ENCODE data around the gene CNGA2. TPM values are rescaled to one million over a fixed set of nuclear protein-coding genes. Genes with fewer than 3 reads are reported as not detected.

CNGA2 gene
- total RNA-seq, 1 donor from 2014 or later, result not detected

DNA sequence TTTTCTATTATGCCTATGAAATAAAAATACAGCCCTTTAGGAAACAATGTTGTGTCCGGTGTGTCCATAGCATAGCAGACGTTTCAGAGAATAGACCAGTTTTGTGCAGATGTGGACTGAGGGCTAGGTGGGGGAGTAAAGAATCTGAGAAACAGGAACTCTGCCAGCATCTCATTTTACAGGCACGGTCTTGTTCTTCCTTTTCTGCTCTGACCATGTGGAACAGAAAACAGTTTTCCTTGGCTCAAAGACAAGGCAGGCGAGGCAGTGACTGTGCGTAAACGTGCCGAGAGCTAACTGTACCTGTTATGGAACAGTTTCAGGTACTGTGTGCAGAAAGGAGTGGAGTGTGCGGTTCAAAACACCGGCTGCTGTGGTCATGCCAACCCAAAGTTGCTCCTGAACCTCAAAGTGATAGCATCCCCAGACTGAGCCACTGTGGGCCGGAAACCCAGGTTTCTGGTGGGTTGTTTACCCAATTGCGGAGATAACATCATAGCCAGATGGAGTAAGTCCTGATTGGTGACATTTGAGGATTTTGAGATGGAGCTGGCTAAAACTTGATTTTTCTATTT is 20.2 kb downstream of the CNGA2 start:
- Histone ChIP-seq H3K27ac (no peak overlapping the region), H3K9me3 (no peaks in the 10 kb centered on the region), H3K36me3 (no peaks in the 10 kb centered on the region), H3K27me3 (no peaks in the 10 kb centered on the region), H3K4me1 (peaks cover 9% of the 10 kb centered on the region), H3K4me3 (no peak overlapping the region)
- TF ChIP-seq, protein P1, sequence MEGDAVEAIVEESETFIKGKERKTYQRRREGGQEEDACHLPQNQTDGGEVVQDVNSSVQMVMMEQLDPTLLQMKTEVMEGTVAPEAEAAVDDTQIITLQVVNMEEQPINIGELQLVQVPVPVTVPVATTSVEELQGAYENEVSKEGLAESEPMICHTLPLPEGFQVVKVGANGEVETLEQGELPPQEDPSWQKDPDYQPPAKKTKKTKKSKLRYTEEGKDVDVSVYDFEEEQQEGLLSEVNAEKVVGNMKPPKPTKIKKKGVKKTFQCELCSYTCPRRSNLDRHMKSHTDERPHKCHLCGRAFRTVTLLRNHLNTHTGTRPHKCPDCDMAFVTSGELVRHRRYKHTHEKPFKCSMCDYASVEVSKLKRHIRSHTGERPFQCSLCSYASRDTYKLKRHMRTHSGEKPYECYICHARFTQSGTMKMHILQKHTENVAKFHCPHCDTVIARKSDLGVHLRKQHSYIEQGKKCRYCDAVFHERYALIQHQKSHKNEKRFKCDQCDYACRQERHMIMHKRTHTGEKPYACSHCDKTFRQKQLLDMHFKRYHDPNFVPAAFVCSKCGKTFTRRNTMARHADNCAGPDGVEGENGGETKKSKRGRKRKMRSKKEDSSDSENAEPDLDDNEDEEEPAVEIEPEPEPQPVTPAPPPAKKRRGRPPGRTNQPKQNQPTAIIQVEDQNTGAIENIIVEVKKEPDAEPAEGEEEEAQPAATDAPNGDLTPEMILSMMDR (IDR thresholded peaks at IDR 0.05), result no peak
- TF ChIP-seq POLR2AphosphoS5 (IDR thresholded peaks at IDR 0.05; ENCODE audit: insufficient read depth in 1 of 2, low read depth in 1 of 2) (no peak), POLR2A (IDR thresholded peaks at IDR 0.05) (no peak)
- intact Hi-C loops (cut with DNase I), result loop anchor here (5.0 kb wide), 1 partner anchor 878 kb away; no protein-coding TSS in a partner anchor
- no peak for DNase-seq (ENCODE audit: extremely low spot score in 2 of 2)

DNA sequence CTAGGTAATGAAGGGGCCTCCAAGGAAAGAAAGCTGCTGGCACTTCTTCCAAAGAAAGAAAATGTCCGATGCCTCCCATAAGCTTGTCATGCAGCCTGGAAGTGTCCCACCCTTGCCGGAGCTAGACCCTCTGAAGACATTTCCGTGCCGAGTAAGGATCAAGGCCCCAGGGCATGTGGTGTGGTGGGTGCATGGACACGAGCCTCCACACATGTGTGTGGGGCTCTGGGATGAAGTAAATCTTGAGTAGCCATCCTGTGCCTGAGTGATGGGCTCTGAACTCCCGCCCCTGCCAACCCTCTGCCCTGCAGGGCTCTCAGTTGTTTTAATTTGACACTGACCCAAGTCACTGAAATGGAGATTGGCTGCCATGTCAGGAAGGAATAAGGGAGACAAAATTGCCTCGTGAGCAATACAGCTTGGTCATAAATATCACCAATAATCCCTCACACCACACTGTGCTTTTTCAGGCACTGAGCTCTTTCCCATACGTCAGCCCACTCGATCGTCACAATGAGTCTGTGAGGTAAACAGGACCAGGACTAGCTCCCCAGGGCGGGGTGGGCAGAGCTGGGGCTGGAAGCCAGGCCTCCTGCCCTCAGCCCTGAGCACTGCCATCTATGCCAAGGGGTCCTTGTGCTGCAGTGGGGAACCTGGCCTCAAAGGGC is 24.6 kb downstream of the CNGA2 start:
- Histone ChIP-seq H3K27ac (no peak overlapping the region), H3K36me3 (no peaks in the 10 kb centered on the region), H3K9me3 (no peaks in the 10 kb centered on the region), H3K27me3 (no peaks in the 10 kb centered on the region), H3K4me1 (peaks cover 2% of the 10 kb centered on the region), H3K4me3 (no peak overlapping the region)
- TF ChIP-seq POLR2AphosphoS5 (IDR thresholded peaks at IDR 0.05; ENCODE audit: insufficient read depth in 1 of 2, low read depth in 1 of 2) (no peak), POLR2A (IDR thresholded peaks at IDR 0.05) (no peak)
- TF ChIP-seq, protein P1 (IDR thresholded peaks at IDR 0.05), result no peak
- intact Hi-C loops (cut with DNase I), result loop anchor here (5.0 kb wide), 1 partner anchor 873 kb away; no protein-coding TSS in a partner anchor
- DNase-seq (ENCODE audit: extremely low spot score in 2 of 2), result no peak

DNA sequence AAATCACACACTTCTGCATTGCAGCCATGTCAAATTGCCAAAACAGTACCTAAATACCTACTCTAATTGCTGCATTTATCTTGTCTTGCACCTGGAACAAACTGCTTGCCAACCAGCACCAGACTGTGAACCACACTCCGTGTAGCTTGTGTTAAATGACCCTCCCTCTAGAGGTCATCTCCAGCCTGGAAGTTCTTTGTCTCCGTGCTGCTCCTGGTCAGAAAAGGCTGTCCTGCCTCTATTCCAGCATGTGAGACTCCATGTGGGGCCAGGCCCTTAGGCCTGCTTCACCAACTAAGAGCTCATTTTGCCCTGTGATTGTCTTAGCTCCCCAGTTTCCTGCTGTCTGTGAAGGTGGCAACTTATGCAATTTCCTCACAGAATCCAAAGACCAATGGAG is 28.3 kb downstream of the CNGA2 start:
- H3K4me1 ChIP-seq, result no peaks in the 10 kb centered on the region
- no peaks in the 10 kb centered on the region for H3K27me3 ChIP-seq
- no peak overlapping the region for H3K4me3 ChIP-seq
- peak in 1 of 2 donors; percentile 81 for DNase-seq (ENCODE audit: extremely low spot score in 2 of 2)
- no peaks in the 10 kb centered on the region for H3K36me3 ChIP-seq
- no peak for TF ChIP-seq POLR2A (IDR thresholded peaks at IDR 0.05)
- no peak for TF ChIP-seq POLR2AphosphoS5 (IDR thresholded peaks at IDR 0.05; ENCODE audit: insufficient read depth in 1 of 2, low read depth in 1 of 2)
- TF ChIP-seq, protein P1 (IDR thresholded peaks at IDR 0.05), result no peak
- H3K27ac ChIP-seq, result no peak overlapping the region
- H3K9me3 ChIP-seq, result no peaks in the 10 kb centered on the region
- intact Hi-C loops (cut with DNase I), result no loop called here

DNA sequence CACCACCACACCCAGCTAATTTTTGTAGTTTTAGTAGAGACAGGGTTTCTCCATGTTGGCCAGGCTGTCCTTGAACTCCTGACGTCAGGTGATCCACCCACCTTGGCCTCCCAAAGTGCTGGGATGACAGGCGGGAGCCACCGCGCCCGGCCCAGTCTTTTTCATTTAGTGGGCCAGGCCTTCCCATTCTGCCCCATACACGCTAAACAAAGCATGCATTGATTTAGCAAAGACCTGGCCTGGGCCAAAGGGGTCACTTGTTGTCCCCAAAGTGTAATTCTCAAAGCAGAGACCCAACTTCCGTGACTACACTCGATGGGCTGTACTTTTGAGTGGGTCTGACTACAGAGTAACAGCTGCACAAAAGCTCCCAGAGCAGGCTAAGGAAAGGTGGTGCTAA is 29.2 kb downstream of the CNGA2 start:
- TF ChIP-seq, protein P1 (IDR thresholded peaks at IDR 0.05), result no peak
- no peak for TF ChIP-seq POLR2AphosphoS5 (IDR thresholded peaks at IDR 0.05; ENCODE audit: insufficient read depth in 1 of 2, low read depth in 1 of 2)
- no peak for TF ChIP-seq POLR2A (IDR thresholded peaks at IDR 0.05)
- H3K9me3 ChIP-seq, result no peaks in the 10 kb centered on the region
- peak in 1 of 2 donors; percentile 34 for DNase-seq (ENCODE audit: extremely low spot score in 2 of 2)
- no peak overlapping the region for H3K4me3 ChIP-seq
- no peak overlapping the region for H3K27ac ChIP-seq
- no peaks in the 10 kb centered on the region for H3K4me1 ChIP-seq
- no peaks in the 10 kb centered on the region for H3K36me3 ChIP-seq
- intact Hi-C loops (cut with DNase I), result no loop called here
- no peaks in the 10 kb centered on the region for H3K27me3 ChIP-seq

DNA sequence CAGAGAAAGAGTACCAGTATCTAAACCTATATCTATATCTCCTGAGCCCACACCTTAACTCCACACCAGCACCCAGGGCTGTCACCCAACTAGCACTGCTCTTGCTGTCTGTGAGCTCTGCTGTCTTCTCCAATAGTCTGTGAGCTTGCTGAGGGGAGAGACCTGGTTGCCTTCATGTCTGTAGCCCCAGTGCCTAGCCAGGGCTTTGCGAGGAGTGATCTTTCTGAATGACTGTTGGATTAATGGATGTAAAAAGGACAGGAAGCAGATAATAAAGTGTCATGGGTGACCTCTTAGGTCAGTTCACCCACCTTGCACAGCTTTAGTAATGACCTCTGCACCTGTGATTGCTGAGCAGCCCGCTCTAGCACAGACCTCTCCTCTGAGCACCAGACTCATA is 30.5 kb downstream of the CNGA2 start:
- H3K36me3 ChIP-seq, result no peaks in the 10 kb centered on the region
- H3K27ac ChIP-seq, result no peak overlapping the region
- intact Hi-C loops (cut with DNase I), result no loop called here
- no peaks in the 10 kb centered on the region for H3K9me3 ChIP-seq
- TF ChIP-seq, protein P1 (IDR thresholded peaks at IDR 0.05), result no peak
- TF ChIP-seq POLR2AphosphoS5 (IDR thresholded peaks at IDR 0.05; ENCODE audit: insufficient read depth in 1 of 2, low read depth in 1 of 2) (no peak), POLR2A (IDR thresholded peaks at IDR 0.05) (no peak)
- no peak overlapping the region for H3K4me3 ChIP-seq
- DNase-seq (ENCODE audit: extremely low spot score in 2 of 2), result peak; percentile 58 to 79
- no peaks in the 10 kb centered on the region for H3K4me1 ChIP-seq
- no peaks in the 10 kb centered on the region for H3K27me3 ChIP-seq

All from vagina (tissue), 2 donors.